NCI-H345 treated with DMSO at 0.1 percent for 48 hours (cell line): ENCODE measurements around the gene GRIA1.
"Not testable (repeated sequence)": the region's sequence is repeated elsewhere in the genome, so short reads cannot be mapped to it uniquely, and the experiment has no call there.

ENCODE experiments used
- DNase-seq: peaks from one replicate; lab custom pipeline; 2025; ENCODE audit not compliant: unreplicated experiment; lab: John Stamatoyannopoulos, UW

Gene GRIA1

GRCh38 chr5:153816870-153817269 lies 326.4 kb downstream of the GRIA1 start:
- DNase-seq, result no peak

- no peak for DNase-seq
These were observed 328.2 kb downstream of the GRIA1 start for GRCh38 chr5:153818626-153819025.

- DNase-seq, result no peak
These were observed 332.6 kb downstream of the GRIA1 start for GRCh38 chr5:153823036-153823435.

GRCh38 chr5:153824909-153825308 lies 334.4 kb downstream of the GRIA1 start:
- DNase-seq, result no peak

- no peak for DNase-seq
These were observed 336.9 kb downstream of the GRIA1 start for GRCh38 chr5:153827397-153827796.

- no peak for DNase-seq
These were observed 339.1 kb downstream of the GRIA1 start for GRCh38 chr5:153829510-153830065.

- no peak for DNase-seq
These were observed 341.5 kb downstream of the GRIA1 start for GRCh38 chr5:153831973-153832372.

- no peak for DNase-seq
These were observed 345.5 kb downstream of the GRIA1 start for GRCh38 chr5:153835891-153836515.

GRCh38 chr5:153849303-153850113 lies 359.0 kb downstream of the GRIA1 start:
- DNase-seq, result not testable (repeated sequence)

GRCh38 chr5:153860195-153860886 lies 369.9 kb downstream of the GRIA1 start:
- no peak for DNase-seq

- not testable (repeated sequence) for DNase-seq
These were observed 372.4 kb downstream of the GRIA1 start for GRCh38 chr5:153862906-153863305.
